ENCODE measurements around the gene PLSCR2. TPM values are rescaled to one million over a fixed set of nuclear protein-coding genes. Genes with fewer than 3 reads are reported as not detected.
A peak's percentile ranks its signal among the peaks of the same experiment; 100 is the strongest.

Gene PLSCR2
- total and polyA plus RNA-seq, 2 donors (not counting 1 experiment from before 2014, with no cell fraction given): 0.15 to 0.54 TPM

- H3K4me3 ChIP-seq (ENCODE audit: control extremely low read depth in 1 of 5, extremely low read depth in 1 of 5, insufficient read depth in 1 of 5, low read depth in 2 of 5, low read length in 4 of 5): no peak overlapping the region
- no peaks in the 10 kb centered on the region for H3K27me3 Mint-ChIP-seq
- H3K27ac ChIP-seq (ENCODE audit: low read length in 2 of 2): no peak overlapping the region
- peaks cover 0 to 3% (median 0%) of the 10 kb centered on the region in 4 experiments for H3K27me3 ChIP-seq (replicated peaks in 1 of 4; ENCODE audit: control extremely low read depth in 1 of 4, control insufficient read depth in 3 of 4, insufficient read depth in 4 of 4, low read length in 3 of 4)
- CTCF ChIA-PET: interaction anchor here (1.6 kb wide), 1 partner anchor 72 kb away, joined by 3 read pairs; no protein-coding TSS in a partner anchor
- DNase-seq (no peak), ATAC-seq (ENCODE audit: low read depth) (no peak)
- POLR2A ChIA-PET: no interaction called here
- H3K4me1 Mint-ChIP-seq: peaks cover 15% of the 10 kb centered on the region
- no peaks in the 10 kb centered on the region for H3K79me2 ChIP-seq (ENCODE audit: control insufficient read depth, insufficient read depth, low read length)
- H3K4me3 Mint-ChIP-seq: peak overlapping the region; percentile 5
- H3K4me1 ChIP-seq (ENCODE audit: control insufficient read depth in 2 of 2, insufficient read depth in 2 of 2, low read length in 2 of 2): peaks cover 4 to 13% of the 10 kb centered on the region in 2 donors
- peaks cover 0 to 5% (median 0%) of the 10 kb centered on the region in 3 donors for H3K9me3 ChIP-seq (ENCODE audit: control extremely low read depth in 1 of 3, control insufficient read depth in 2 of 3, insufficient read depth in 1 of 3, low read length in 2 of 3)
- no peaks in the 10 kb centered on the region for H3K36me3 ChIP-seq (replicated peaks in 1 of 2; ENCODE audit: control extremely low read depth in 1 of 2, control insufficient read depth in 1 of 2, extremely low read depth in 1 of 2, insufficient read depth in 2 of 2, low read length in 1 of 2)
- no peak overlapping the region for H2AFZ ChIP-seq (ENCODE audit: insufficient read depth, low read depth, low read length, poor library complexity, severe bottlenecking)
- intact Hi-C loops (cut with micrococcal nuclease): no loop called here
- no peak overlapping the region for H3K27ac Mint-ChIP-seq
- no peak overlapping the region for H3K4me2 ChIP-seq (replicated peaks; ENCODE audit: low read depth, low read length, poor library complexity, severe bottlenecking)
- no peak overlapping the region for H3K9ac ChIP-seq (ENCODE audit: low read length)
- no peak for TF ChIP-seq EZH2 (IDR thresholded peaks at IDR 0.05; ENCODE audit: borderline replicate concordance, insufficient read depth, low read depth, low read length, poor library complexity, severe bottlenecking)
- TF ChIP-seq CTCF (IDR thresholded peaks at IDR 0.05): no peak
- no peaks in the 10 kb centered on the region for H4K20me1 ChIP-seq (ENCODE audit: control insufficient read depth, insufficient read depth, low read length, poor library complexity, severe bottlenecking)
- no CpG with 5 or more reads among the region's 1 CpG for WGBS (ENCODE audit: insufficient coverage)
- no peaks in the 10 kb centered on the region for H3K9me3 Mint-ChIP-seq (ENCODE audit: insufficient read depth)
Measured at GRCh38 chr3:146471012-146471411, 1.7 kb upstream of the PLSCR2 start.

- H2AFZ ChIP-seq (ENCODE audit: insufficient read depth, low read depth, low read length, poor library complexity, severe bottlenecking): no peak overlapping the region
- H3K36me3 ChIP-seq (replicated peaks in 1 of 2; ENCODE audit: control extremely low read depth in 1 of 2, control insufficient read depth in 1 of 2, extremely low read depth in 1 of 2, insufficient read depth in 2 of 2, low read length in 1 of 2): no peaks in the 10 kb centered on the region
- H3K9me3 ChIP-seq (ENCODE audit: control extremely low read depth in 1 of 3, control insufficient read depth in 2 of 3, insufficient read depth in 1 of 3, low read length in 2 of 3): peaks cover 0 to 3% (median 0%) of the 10 kb centered on the region in 3 donors
- H4K20me1 ChIP-seq (ENCODE audit: control insufficient read depth, insufficient read depth, low read length, poor library complexity, severe bottlenecking): no peaks in the 10 kb centered on the region
- no peak overlapping the region for H3K9ac ChIP-seq (ENCODE audit: low read length)
- no peaks in the 10 kb centered on the region for H3K9me3 Mint-ChIP-seq (ENCODE audit: insufficient read depth)
- POLR2A ChIA-PET: no interaction called here
- H3K4me1 Mint-ChIP-seq: peaks cover 17% of the 10 kb centered on the region
- CTCF ChIA-PET: interaction anchor here (1.6 kb wide), 2 partner anchors 72 to 107 kb away, joined by 3 to 6 read pairs; no protein-coding TSS in a partner anchor
- H3K27ac ChIP-seq (ENCODE audit: low read length in 2 of 2): no peak overlapping the region
- H3K4me3 ChIP-seq (ENCODE audit: control extremely low read depth in 1 of 5, extremely low read depth in 1 of 5, insufficient read depth in 1 of 5, low read depth in 2 of 5, low read length in 4 of 5): peak overlapping the region in 1 of 5 experiments; percentile 73
- H3K27me3 Mint-ChIP-seq: no peaks in the 10 kb centered on the region
- no peak overlapping the region for H3K4me2 ChIP-seq (replicated peaks; ENCODE audit: low read depth, low read length, poor library complexity, severe bottlenecking)
- peaks cover 4 to 13% of the 10 kb centered on the region in 2 donors for H3K4me1 ChIP-seq (ENCODE audit: control insufficient read depth in 2 of 2, insufficient read depth in 2 of 2, low read length in 2 of 2)
- WGBS (ENCODE audit: insufficient coverage): 95% methylated on average over 4 of the region's 9 CpGs
- H3K27ac Mint-ChIP-seq: no peak overlapping the region
- ATAC-seq (ENCODE audit: low read depth): no peak
- no peaks in the 10 kb centered on the region for H3K79me2 ChIP-seq (ENCODE audit: control insufficient read depth, insufficient read depth, low read length)
- TF ChIP-seq EZH2 (IDR thresholded peaks at IDR 0.05; ENCODE audit: borderline replicate concordance, insufficient read depth, low read depth, low read length, poor library complexity, severe bottlenecking) (no peak), CTCF (IDR thresholded peaks at IDR 0.05) (no peak)
- intact Hi-C loops (cut with micrococcal nuclease): no loop called here
- DNase-seq: no peak
- H3K27me3 ChIP-seq (replicated peaks in 1 of 4; ENCODE audit: control extremely low read depth in 1 of 4, control insufficient read depth in 3 of 4, insufficient read depth in 4 of 4, low read length in 3 of 4): peaks cover 0 to 3% (median 0%) of the 10 kb centered on the region in 4 experiments
- peak overlapping the region; percentile 89 for H3K4me3 Mint-ChIP-seq
Measured at GRCh38 chr3:146470425-146470990, 1.1 kb upstream of the PLSCR2 start.
